CD4-positive, alpha-beta T cell treated with Interleukin-4 for 1 hour (primary cell): ENCODE measurements around the gene BMAL1.
A peak's percentile ranks its signal among the peaks of the same experiment; 100 is the strongest.

ENCODE experiments used
- DNase-seq, 2 donors: peaks; one replicate each; pipeline ENCODE4 v3.0.0-alpha.2; 2020 to 2022

BMAL1 gene

GRCh38 chr11:13347901-13348300 is 70.3 kb downstream of the BMAL1 start:
- DNase-seq = no peak

GRCh38 chr11:13348305-13348704 is 70.7 kb downstream of the BMAL1 start:
- no peak for DNase-seq

- DNase-seq = no peak
Measured at GRCh38 chr11:13349046-13349445, 71.5 kb downstream of the BMAL1 start.

GRCh38 chr11:13349581-13349980 is 72.0 kb downstream of the BMAL1 start:
- DNase-seq = no peak

- DNase-seq = no peak
Measured at GRCh38 chr11:13352711-13353110, 75.1 kb downstream of the BMAL1 start.

- no peak for DNase-seq
Measured at GRCh38 chr11:13354335-13354734, 76.7 kb downstream of the BMAL1 start.

GRCh38 chr11:13355191-13355590 is 77.6 kb downstream of the BMAL1 start:
- DNase-seq = no peak

GRCh38 chr11:13357232-13357631 is 79.6 kb downstream of the BMAL1 start:
- DNase-seq = no peak

- DNase-seq = no peak
Measured at GRCh38 chr11:13358596-13359270, 81.1 kb downstream of the BMAL1 start.

GRCh38 chr11:13362596-13363109 is 85.1 kb downstream of the BMAL1 start:
- DNase-seq = no peak

- DNase-seq = no peak
Measured at GRCh38 chr11:13364388-13364787, 86.8 kb downstream of the BMAL1 start.

- DNase-seq = no peak
Measured at GRCh38 chr11:13366266-13367026, 88.9 kb downstream of the BMAL1 start.

- DNase-seq = no peak
Measured at GRCh38 chr11:13367115-13367514, 89.5 kb downstream of the BMAL1 start.

GRCh38 chr11:13368041-13368446 is 90.5 kb downstream of the BMAL1 start:
- DNase-seq = no peak

- no peak for DNase-seq
Measured at GRCh38 chr11:13373216-13373615, 95.6 kb downstream of the BMAL1 start.

- DNase-seq = no peak
Measured at GRCh38 chr11:13375798-13376197, 98.2 kb downstream of the BMAL1 start.

- DNase-seq = no peak
Measured at GRCh38 chr11:13376402-13376801, 98.8 kb downstream of the BMAL1 start.

GRCh38 chr11:13376838-13377237 is 99.2 kb downstream of the BMAL1 start:
- DNase-seq = no peak

GRCh38 chr11:13378316-13378715 is 100.7 kb downstream of the BMAL1 start:
- DNase-seq = no peak

- no peak for DNase-seq
Measured at GRCh38 chr11:13380731-13381130, 103.1 kb downstream of the BMAL1 start.

GRCh38 chr11:13382751-13383150 is 105.2 kb downstream of the BMAL1 start:
- DNase-seq = no peak

- DNase-seq = peak in 1 of 2 donors; percentile 40
Measured at GRCh38 chr11:13384908-13385640, 107.5 kb downstream of the BMAL1 start.

- DNase-seq = no peak
Measured at GRCh38 chr11:13386567-13386966, 109.0 kb downstream of the BMAL1 start.

GRCh38 chr11:13388741-13389140 is 111.2 kb downstream of the BMAL1 start:
- no peak for DNase-seq
